Retinal pigment epithelial cell (primary cell): ENCODE measurements around the gene ZIK1.
A peak's percentile ranks its signal among the peaks of the same experiment; 100 is the strongest.

Experiments
- DNase-seq: peaks from one replicate; pipeline ENCODE4 v3.0.0-alpha.2; 2010; ENCODE audit warnings: low read depth
- H3K4me3 ChIP-seq: 2 replicates; pipeline ENCODE4 v1.5.1; 2011; ENCODE audit warnings: mild to moderate bottlenecking, low read length, control low read depth, moderate library complexity
- CTCF ChIP-seq: conservative IDR thresholded peaks from 2 replicates; pipeline ENCODE4 v1.5.1; 2011; ENCODE audit warnings: low read depth, low read length, control low read depth, inconsistent platforms

The ZIK1 gene

GRCh38 chr19:57633832-57634131 lies 49.8 kb downstream of the ZIK1 start:
- TF ChIP-seq CTCF = no peak
- peak overlapping the region; percentile 91 for H3K4me3 ChIP-seq

DNA sequence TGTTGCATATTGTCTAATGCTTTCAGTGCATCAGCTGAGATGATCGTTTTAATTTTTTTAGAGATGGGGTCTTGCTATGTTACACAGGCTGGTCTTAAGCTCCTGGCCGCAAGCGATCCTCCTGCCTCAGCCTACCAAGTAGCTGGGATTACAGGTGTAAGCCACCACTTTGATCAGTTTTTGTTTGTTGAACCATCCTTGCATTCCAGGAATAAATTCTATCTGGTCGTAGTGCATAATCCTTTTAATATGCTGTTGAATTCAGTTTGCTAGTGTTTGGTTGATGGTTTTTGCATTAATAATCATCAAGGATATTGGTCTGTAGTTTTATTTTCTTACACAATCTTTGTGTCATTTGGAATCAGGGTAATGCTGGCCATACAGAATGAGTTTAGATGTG lies 53.4 kb downstream of the ZIK1 start:
- DNase-seq = no peak

More at GRCh38 chr19:57633832-57634131, 49.8 kb downstream of the ZIK1 start:
- DNase-seq = no peak

DNA sequence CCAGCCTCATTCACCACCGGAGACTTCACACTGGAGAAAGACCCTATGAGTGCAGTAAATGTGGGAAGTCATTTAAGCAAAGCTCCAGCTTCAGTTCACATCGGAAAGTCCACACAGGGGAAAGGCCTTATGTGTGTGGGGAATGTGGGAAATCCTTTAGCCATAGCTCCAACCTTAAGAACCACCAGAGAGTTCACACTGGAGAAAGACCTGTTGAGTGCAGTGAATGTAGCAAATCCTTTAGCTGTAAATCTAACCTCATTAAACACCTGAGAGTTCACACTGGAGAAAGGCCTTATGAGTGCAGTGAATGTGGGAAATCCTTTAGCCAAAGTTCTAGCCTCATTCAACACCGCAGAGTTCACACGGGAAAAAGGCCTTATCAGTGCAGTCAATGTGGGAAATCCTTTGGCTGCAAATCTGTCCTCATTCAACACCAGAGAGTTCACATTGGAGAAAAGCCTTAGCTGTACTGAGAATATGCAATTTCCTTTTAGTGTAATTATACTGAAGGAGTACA lies 57.8 kb downstream of the ZIK1 start:
- no peak for DNase-seq
- TF ChIP-seq CTCF = no peak
- no peak overlapping the region for H3K4me3 ChIP-seq

More for the DNA sequence above, 53.4 kb downstream of the ZIK1 start:
- no peak for TF ChIP-seq CTCF
- H3K4me3 ChIP-seq = no peak overlapping the region

- TF ChIP-seq CTCF = no peak
- H3K4me3 ChIP-seq = no peak overlapping the region
- DNase-seq = no peak
Observed at GRCh38 chr19:57642396-57643046, 58.6 kb downstream of the ZIK1 start.
